HEK293 (cell line): Measurements from ENCODE around the gene NIPBL.

Source experiments
- BCL11A ChIP-seq: fragments of 450-650 bp; formaldehyde crosslinking; IDR thresholded peaks from 2 replicates; pipeline ENCODE4 v1.5.1; 2016; ENCODE audit warnings: low read depth, missing biosample characterization, missing genetic modification characterization
- BCL11B ChIP-seq: fragments of 450-650 bp; formaldehyde crosslinking; IDR thresholded peaks from 2 replicates; pipeline ENCODE4 v1.5.1; 2016; ENCODE audit warnings: low read depth, missing biosample characterization, missing genetic modification characterization
- FEZF1 ChIP-seq: fragments of 450-650 bp; formaldehyde crosslinking; IDR thresholded peaks from 2 replicates; pipeline ENCODE4 v1.5.1; 2016; ENCODE audit warnings: missing biosample characterization, missing genetic modification characterization
- GLIS1 ChIP-seq: fragments of 450-650 bp; formaldehyde crosslinking; IDR thresholded peaks from 2 replicates; pipeline ENCODE4 v1.5.1; 2016; ENCODE audit warnings: missing biosample characterization, missing genetic modification characterization
- HOXC10 ChIP-seq: sonication (generic); formaldehyde crosslinking; IDR thresholded peaks from 2 replicates; pipeline ENCODE4 v1.8.1; 2023; ENCODE audit warnings: mild to moderate bottlenecking, missing genetic modification reagents
- MZF1 ChIP-seq: fragments of 450-650 bp; formaldehyde crosslinking; IDR thresholded peaks from 2 replicates; pipeline ENCODE4 v1.5.1; 2017; ENCODE audit warnings: missing biosample characterization, missing genetic modification characterization, borderline replicate concordance
- SCRT1 ChIP-seq: fragments of 450-650 bp; formaldehyde crosslinking; IDR thresholded peaks from 2 replicates; pipeline ENCODE4 v1.5.1; 2016; ENCODE audit warnings: missing biosample characterization, missing genetic modification characterization, borderline replicate concordance
- WT1 ChIP-seq: fragments of 450-650 bp; formaldehyde crosslinking; IDR thresholded peaks from 2 replicates; pipeline ENCODE4 v1.5.1; 2016; ENCODE audit warnings: missing biosample characterization, missing genetic modification characterization
- ZBTB48 ChIP-seq: fragments of 450-650 bp; formaldehyde crosslinking; IDR thresholded peaks from 2 replicates; pipeline ENCODE4 v1.5.1; 2016; ENCODE audit warnings: missing biosample characterization, missing genetic modification characterization
- ZNF112 ChIP-seq: fragments of 450-650 bp; formaldehyde crosslinking; IDR thresholded peaks from 2 replicates; pipeline ENCODE4 v1.5.0; 2017; ENCODE audit warnings: missing biosample characterization, missing genetic modification characterization
- ZNF114 ChIP-seq: fragments of 450-650 bp; formaldehyde crosslinking; IDR thresholded peaks from 2 replicates; pipeline ENCODE4 v1.5.0; 2017; ENCODE audit warnings: missing biosample characterization, missing genetic modification characterization
- ZNF138 ChIP-seq: fragments of 450-650 bp; formaldehyde crosslinking; IDR thresholded peaks from 2 replicates; pipeline ENCODE4 v1.5.1; 2016; ENCODE audit warnings: missing biosample characterization, missing genetic modification characterization, borderline replicate concordance
- ZNF140 ChIP-seq: fragments of 450-650 bp; formaldehyde crosslinking; IDR thresholded peaks from 2 replicates; pipeline ENCODE4 v1.5.1; 2016; ENCODE audit warnings: missing biosample characterization, missing genetic modification characterization
- ZNF146 ChIP-seq: fragments of 450-650 bp; formaldehyde crosslinking; IDR thresholded peaks from 2 replicates; pipeline ENCODE4 v1.5.1; 2016; ENCODE audit warnings: missing biosample characterization, missing genetic modification characterization
- ZNF211 ChIP-seq: fragments of 450-650 bp; formaldehyde crosslinking; IDR thresholded peaks from 2 replicates; pipeline ENCODE4 v1.5.1; 2016; ENCODE audit warnings: low read depth, missing biosample characterization, missing genetic modification characterization
- ZNF248 ChIP-seq: fragments of 450-650 bp; formaldehyde crosslinking; IDR thresholded peaks from 2 replicates; pipeline ENCODE4 v1.5.1; 2017; ENCODE audit warnings: missing biosample characterization, missing genetic modification characterization
- ZNF366 ChIP-seq: fragments of 450-650 bp; formaldehyde crosslinking; conservative IDR thresholded peaks from 2 replicates; pipeline ENCODE4 v1.5.1; 2016; ENCODE audit warnings: missing biosample characterization, missing genetic modification characterization
- ZNF629 ChIP-seq: fragments of 450-650 bp; formaldehyde crosslinking; IDR thresholded peaks from 2 replicates; pipeline ENCODE4 v1.5.1; 2017; ENCODE audit warnings: missing biosample characterization, missing genetic modification characterization
- ZNF701 ChIP-seq: fragments of 450-650 bp; formaldehyde crosslinking; IDR thresholded peaks from 2 replicates; pipeline ENCODE4 v1.5.1; 2016; ENCODE audit warnings: missing biosample characterization, missing genetic modification characterization
- ZNF843 ChIP-seq: fragments of 450-650 bp; formaldehyde crosslinking; IDR thresholded peaks from 2 replicates; pipeline ENCODE4 v1.5.1; 2016; ENCODE audit warnings: missing biosample characterization, missing genetic modification characterization
- ZSCAN30 ChIP-seq: fragments of 450-650 bp; IDR thresholded peaks from 2 replicates; pipeline ENCODE4 v1.5.1; 2018; ENCODE audit warnings: missing biosample characterization, mild to moderate bottlenecking, missing genetic modification characterization, moderate library complexity
- ZXDB ChIP-seq: fragments of 450-650 bp; formaldehyde crosslinking; IDR thresholded peaks from 2 replicates; pipeline ENCODE4 v1.5.1; 2016; ENCODE audit warnings: missing biosample characterization, missing genetic modification characterization
- TF ChIP-seq, protein P1 (sequence below): fragments of 450-650 bp; formaldehyde crosslinking; IDR thresholded peaks from 2 replicates; pipeline ENCODE4 v1.5.1; 2016; ENCODE audit warnings: missing biosample characterization, missing genetic modification characterization
- TF ChIP-seq, protein P2 (sequence below): fragments of 450-650 bp; formaldehyde crosslinking; IDR thresholded peaks from 2 replicates; pipeline ENCODE4 v1.5.1; 2016; ENCODE audit warnings: missing biosample characterization, missing genetic modification characterization
- TF ChIP-seq, protein P3 (sequence below): fragments of 450-650 bp; IDR thresholded peaks from 2 replicates; pipeline ENCODE4 v1.5.1; 2018; ENCODE audit warnings: missing biosample characterization, mild to moderate bottlenecking, missing genetic modification characterization
- TF ChIP-seq, protein P4 (sequence below): sonication (generic); formaldehyde crosslinking; IDR thresholded peaks from 2 replicates; pipeline ENCODE4 v1.8.1; 2022; ENCODE audit warnings: mild to moderate bottlenecking, moderate library complexity, missing genetic modification reagents
- TF ChIP-seq, protein P5 (sequence below): fragments of 450-650 bp; formaldehyde crosslinking; IDR thresholded peaks from 2 replicates; pipeline ENCODE4 v1.5.1; 2016; ENCODE audit warnings: missing biosample characterization, missing genetic modification characterization
- TF ChIP-seq, protein P6 (sequence below): fragments of 450-650 bp; formaldehyde crosslinking; IDR thresholded peaks from 2 replicates; pipeline ENCODE4 v1.5.1; 2016; ENCODE audit warnings: missing biosample characterization, missing genetic modification characterization
- TF ChIP-seq, protein P7 (sequence below): fragments of 450-650 bp; formaldehyde crosslinking; IDR thresholded peaks from 2 replicates; pipeline ENCODE4 v1.5.1; 2016; ENCODE audit warnings: missing biosample characterization, missing genetic modification characterization, low read depth

NIPBL gene

DNA sequence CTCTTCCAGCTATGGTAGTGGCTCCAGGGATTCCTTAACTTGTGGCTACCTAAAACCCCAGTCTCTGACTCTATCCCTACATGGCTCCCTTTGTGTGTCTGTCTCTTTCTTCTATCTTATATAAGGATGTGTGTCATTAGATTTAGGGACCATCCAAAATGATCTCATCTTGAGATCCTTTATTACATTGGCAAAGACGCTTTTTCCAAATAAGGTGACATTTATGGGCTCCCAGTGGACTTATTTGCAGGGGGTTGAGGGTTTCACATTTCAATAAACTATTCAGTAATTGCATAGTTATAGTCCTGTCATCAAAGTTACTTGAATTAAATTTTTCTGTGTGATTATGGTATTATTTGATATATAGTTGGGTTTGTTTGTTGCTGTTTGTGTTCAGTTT lies 59.2 kb downstream of the NIPBL start (continued):
- TF ChIP-seq FEZF1 (tag by site-specific recombination) (peak; percentile 58), ZNF211 (tag by site-specific recombination) (no peak), ZNF248 (tag by site-specific recombination) (no peak), HOXC10 (no peak), ZNF701 (no peak), ZNF112 (no peak), ZNF138 (tag by site-specific recombination) (no peak), ZBTB48 (tag by site-specific recombination) (peak; percentile 67), ZNF366 (peak; percentile 81), MZF1 (tag by site-specific recombination) (peak; percentile 79; the same call in 1 of the 2 replicates), ZNF843 (tag by site-specific recombination) (peak; percentile 85), ZNF146 (tag by site-specific recombination) (no peak), ZNF140 (tag by site-specific recombination) (no peak), WT1 (tag by site-specific recombination) (peak; percentile 30; the same call in 1 of the 2 replicates), BCL11B (tag by site-specific recombination) (no peak), ZNF629 (tag by site-specific recombination) (peak; percentile 70), ZNF114 (tag by site-specific recombination) (no peak), BCL11A (peak; percentile 21; the same call in 1 of the 2 replicates), ZXDB (tag by site-specific recombination) (peak; percentile 22; the same call in 1 of the 2 replicates), ZSCAN30 (tag by site-specific recombination) (peak; percentile 7; the same call in 1 of the 2 replicates), SCRT1 (no peak), GLIS1 (tag by site-specific recombination) (peak; percentile 78)
- TF ChIP-seq, protein P1, sequence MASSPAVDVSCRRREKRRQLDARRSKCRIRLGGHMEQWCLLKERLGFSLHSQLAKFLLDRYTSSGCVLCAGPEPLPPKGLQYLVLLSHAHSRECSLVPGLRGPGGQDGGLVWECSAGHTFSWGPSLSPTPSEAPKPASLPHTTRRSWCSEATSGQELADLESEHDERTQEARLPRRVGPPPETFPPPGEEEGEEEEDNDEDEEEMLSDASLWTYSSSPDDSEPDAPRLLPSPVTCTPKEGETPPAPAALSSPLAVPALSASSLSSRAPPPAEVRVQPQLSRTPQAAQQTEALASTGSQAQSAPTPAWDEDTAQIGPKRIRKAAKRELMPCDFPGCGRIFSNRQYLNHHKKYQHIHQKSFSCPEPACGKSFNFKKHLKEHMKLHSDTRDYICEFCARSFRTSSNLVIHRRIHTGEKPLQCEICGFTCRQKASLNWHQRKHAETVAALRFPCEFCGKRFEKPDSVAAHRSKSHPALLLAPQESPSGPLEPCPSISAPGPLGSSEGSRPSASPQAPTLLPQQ: no peak
- TF ChIP-seq, protein P2, sequence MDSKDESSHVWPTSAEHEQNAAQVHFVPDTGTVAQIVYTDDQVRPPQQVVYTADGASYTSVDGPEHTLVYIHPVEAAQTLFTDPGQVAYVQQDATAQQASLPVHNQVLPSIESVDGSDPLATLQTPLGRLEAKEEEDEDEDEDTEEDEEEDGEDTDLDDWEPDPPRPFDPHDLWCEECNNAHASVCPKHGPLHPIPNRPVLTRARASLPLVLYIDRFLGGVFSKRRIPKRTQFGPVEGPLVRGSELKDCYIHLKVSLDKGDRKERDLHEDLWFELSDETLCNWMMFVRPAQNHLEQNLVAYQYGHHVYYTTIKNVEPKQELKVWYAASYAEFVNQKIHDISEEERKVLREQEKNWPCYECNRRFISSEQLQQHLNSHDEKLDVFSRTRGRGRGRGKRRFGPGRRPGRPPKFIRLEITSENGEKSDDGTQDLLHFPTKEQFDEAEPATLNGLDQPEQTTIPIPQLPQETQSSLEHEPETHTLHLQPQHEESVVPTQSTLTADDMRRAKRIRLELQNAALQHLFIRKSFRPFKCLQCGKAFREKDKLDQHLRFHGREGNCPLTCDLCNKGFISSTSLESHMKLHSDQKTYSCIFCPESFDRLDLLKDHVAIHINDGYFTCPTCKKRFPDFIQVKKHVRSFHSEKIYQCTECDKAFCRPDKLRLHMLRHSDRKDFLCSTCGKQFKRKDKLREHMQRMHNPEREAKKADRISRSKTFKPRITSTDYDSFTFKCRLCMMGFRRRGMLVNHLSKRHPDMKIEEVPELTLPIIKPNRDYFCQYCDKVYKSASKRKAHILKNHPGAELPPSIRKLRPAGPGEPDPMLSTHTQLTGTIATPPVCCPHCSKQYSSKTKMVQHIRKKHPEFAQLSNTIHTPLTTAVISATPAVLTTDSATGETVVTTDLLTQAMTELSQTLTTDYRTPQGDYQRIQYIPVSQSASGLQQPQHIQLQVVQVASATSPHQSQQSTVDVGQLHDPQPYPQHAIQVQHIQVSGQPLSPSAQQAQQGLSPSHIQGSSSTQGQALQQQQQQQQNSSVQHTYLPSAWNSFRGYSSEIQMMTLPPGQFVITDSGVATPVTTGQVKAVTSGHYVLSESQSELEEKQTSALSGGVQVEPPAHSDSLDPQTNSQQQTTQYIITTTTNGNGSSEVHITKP: 0 out of 2 replicates have a peak, but pooled peaks have one; percentile 16
- TF ChIP-seq, protein P3, sequence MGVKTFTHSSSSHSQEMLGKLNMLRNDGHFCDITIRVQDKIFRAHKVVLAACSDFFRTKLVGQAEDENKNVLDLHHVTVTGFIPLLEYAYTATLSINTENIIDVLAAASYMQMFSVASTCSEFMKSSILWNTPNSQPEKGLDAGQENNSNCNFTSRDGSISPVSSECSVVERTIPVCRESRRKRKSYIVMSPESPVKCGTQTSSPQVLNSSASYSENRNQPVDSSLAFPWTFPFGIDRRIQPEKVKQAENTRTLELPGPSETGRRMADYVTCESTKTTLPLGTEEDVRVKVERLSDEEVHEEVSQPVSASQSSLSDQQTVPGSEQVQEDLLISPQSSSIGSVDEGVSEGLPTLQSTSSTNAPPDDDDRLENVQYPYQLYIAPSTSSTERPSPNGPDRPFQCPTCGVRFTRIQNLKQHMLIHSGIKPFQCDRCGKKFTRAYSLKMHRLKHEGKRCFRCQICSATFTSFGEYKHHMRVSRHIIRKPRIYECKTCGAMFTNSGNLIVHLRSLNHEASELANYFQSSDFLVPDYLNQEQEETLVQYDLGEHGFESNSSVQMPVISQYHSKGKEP (tag by site-specific recombination): no peak
- TF ChIP-seq, protein P4, sequence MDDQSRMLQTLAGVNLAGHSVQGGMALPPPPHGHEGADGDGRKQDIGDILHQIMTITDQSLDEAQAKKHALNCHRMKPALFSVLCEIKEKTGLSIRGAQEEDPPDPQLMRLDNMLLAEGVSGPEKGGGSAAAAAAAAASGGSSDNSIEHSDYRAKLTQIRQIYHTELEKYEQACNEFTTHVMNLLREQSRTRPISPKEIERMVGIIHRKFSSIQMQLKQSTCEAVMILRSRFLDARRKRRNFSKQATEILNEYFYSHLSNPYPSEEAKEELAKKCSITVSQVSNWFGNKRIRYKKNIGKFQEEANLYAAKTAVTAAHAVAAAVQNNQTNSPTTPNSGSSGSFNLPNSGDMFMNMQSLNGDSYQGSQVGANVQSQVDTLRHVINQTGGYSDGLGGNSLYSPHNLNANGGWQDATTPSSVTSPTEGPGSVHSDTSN: no peak
- TF ChIP-seq, protein P5, sequence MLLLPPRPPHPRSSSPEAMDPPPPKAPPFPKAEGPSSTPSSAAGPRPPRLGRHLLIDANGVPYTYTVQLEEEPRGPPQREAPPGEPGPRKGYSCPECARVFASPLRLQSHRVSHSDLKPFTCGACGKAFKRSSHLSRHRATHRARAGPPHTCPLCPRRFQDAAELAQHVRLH (tag by site-specific recombination): peak; percentile 85; the same call in 1 of the 2 replicates
- TF ChIP-seq, protein P6, sequence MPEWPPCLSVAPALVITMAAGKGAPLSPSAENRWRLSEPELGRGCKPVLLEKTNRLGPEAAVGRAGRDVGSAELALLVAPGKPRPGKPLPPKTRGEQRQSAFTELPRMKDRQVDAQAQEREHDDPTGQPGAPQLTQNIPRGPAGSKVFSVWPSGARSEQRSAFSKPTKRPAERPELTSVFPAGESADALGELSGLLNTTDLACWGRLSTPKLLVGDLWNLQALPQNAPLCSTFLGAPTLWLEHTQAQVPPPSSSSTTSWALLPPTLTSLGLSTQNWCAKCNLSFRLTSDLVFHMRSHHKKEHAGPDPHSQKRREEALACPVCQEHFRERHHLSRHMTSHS: no peak
- TF ChIP-seq, protein P7, sequence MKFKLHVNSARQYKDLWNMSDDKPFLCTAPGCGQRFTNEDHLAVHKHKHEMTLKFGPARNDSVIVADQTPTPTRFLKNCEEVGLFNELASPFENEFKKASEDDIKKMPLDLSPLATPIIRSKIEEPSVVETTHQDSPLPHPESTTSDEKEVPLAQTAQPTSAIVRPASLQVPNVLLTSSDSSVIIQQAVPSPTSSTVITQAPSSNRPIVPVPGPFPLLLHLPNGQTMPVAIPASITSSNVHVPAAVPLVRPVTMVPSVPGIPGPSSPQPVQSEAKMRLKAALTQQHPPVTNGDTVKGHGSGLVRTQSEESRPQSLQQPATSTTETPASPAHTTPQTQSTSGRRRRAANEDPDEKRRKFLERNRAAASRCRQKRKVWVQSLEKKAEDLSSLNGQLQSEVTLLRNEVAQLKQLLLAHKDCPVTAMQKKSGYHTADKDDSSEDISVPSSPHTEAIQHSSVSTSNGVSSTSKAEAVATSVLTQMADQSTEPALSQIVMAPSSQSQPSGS (tag by site-specific recombination): peak; percentile 56
